GM19240 (cell line): ENCODE results near the gene PRKN.

Experiments used
- DNase-seq: peaks from one replicate; pipeline ENCODE4 v3.0.0; 2011; ENCODE audit warnings: low spot score; ENCODE audit not compliant: insufficient read length

PRKN gene

GRCh38 chr6:162387718-162388382, 339.7 kb downstream of the PRKN start:
- DNase-seq: no peak

- DNase-seq: no peak
These were observed 341.6 kb downstream of the PRKN start for GRCh38 chr6:162385980-162386379.

- no peak for DNase-seq
These were observed 347.7 kb downstream of the PRKN start for GRCh38 chr6:162379757-162380409.

- DNase-seq: no peak
These were observed 349.8 kb downstream of the PRKN start for GRCh38 chr6:162377735-162378134.

- no peak for DNase-seq
These were observed 353.7 kb downstream of the PRKN start for GRCh38 chr6:162373868-162374267.

GRCh38 chr6:162373192-162373591, 354.4 kb downstream of the PRKN start:
- no peak for DNase-seq

GRCh38 chr6:162372106-162372505, 355.5 kb downstream of the PRKN start:
- no peak for DNase-seq

- DNase-seq: no peak
These were observed 356.4 kb downstream of the PRKN start for GRCh38 chr6:162371121-162371520.

- DNase-seq: no peak
These were observed 358.5 kb downstream of the PRKN start for GRCh38 chr6:162369091-162369490.

GRCh38 chr6:162364488-162364887, 363.1 kb downstream of the PRKN start:
- DNase-seq: no peak

GRCh38 chr6:162363757-162364156, 363.8 kb downstream of the PRKN start:
- DNase-seq: no peak

- no peak for DNase-seq
These were observed 366.5 kb downstream of the PRKN start for GRCh38 chr6:162360901-162361567.

GRCh38 chr6:162358625-162359024, 368.9 kb downstream of the PRKN start:
- DNase-seq: no peak

- DNase-seq: no peak
These were observed 382.5 kb downstream of the PRKN start for GRCh38 chr6:162345051-162345511.

GRCh38 chr6:162344646-162345010, 382.9 kb downstream of the PRKN start:
- no peak for DNase-seq

- DNase-seq: no peak
These were observed 383.5 kb downstream of the PRKN start for GRCh38 chr6:162343936-162344645.

- DNase-seq: no peak
These were observed 384.2 kb downstream of the PRKN start for GRCh38 chr6:162343198-162343935.

- DNase-seq: no peak
These were observed 390.2 kb downstream of the PRKN start for GRCh38 chr6:162337412-162337811.

GRCh38 chr6:162336359-162336758, 391.2 kb downstream of the PRKN start:
- DNase-seq: no peak

GRCh38 chr6:162332365-162332764, 395.2 kb downstream of the PRKN start:
- DNase-seq: no peak

GRCh38 chr6:162331911-162332310, 395.7 kb downstream of the PRKN start:
- no peak for DNase-seq
